ENCODE results near the gene STARD9.

STARD9 gene

DNA sequence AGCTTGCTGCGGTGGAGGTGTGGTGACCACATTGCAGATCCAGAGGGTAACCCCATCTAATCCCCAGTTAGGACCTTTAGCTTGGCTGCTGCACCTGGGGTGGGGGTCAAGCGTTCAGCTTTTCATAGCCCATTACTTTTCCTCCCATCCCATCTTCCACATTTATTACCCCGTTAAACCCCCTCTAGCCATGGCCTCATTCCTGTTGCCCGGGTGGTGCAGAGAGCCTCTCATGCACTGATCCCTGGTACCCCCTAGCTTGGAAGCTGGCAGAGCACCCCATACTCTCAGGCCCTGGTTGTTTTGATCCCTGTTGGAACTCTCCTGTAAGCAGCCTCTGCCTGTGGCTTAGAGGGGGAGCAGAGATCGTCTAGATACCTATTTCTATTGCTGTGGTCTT is 140.7 kb downstream of the STARD9 start:
- in situ Hi-C loops (cut with HindIII; ENCODE audit: low pct_ligation_motif_present, low sequenced_read_pairs): no loop called here

DNA sequence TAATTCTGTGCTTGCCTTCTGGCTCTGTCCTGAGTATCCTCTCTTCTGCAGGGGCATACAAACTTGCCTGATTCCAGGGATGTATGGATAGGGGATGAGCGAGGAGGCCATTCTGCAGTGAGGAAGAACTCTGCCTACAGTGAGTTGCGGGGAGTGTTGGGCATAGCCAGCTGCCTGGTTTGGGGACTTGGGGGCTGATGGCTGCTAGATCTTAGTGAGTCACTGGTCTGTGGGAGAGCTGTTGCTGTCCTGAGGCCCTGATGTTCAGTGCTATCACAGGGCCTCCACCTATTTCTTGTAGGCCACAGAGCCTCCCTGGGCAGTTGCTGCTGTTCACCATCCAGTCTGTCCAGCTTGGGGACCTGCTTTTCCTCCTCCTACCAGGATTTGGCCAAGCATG is 141.2 kb downstream of the STARD9 start:
- TF ChIP-seq, protein P1, sequence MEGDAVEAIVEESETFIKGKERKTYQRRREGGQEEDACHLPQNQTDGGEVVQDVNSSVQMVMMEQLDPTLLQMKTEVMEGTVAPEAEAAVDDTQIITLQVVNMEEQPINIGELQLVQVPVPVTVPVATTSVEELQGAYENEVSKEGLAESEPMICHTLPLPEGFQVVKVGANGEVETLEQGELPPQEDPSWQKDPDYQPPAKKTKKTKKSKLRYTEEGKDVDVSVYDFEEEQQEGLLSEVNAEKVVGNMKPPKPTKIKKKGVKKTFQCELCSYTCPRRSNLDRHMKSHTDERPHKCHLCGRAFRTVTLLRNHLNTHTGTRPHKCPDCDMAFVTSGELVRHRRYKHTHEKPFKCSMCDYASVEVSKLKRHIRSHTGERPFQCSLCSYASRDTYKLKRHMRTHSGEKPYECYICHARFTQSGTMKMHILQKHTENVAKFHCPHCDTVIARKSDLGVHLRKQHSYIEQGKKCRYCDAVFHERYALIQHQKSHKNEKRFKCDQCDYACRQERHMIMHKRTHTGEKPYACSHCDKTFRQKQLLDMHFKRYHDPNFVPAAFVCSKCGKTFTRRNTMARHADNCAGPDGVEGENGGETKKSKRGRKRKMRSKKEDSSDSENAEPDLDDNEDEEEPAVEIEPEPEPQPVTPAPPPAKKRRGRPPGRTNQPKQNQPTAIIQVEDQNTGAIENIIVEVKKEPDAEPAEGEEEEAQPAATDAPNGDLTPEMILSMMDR (IDR thresholded peaks at IDR 0.05; ENCODE audit: low read depth, low read length, missing control alignments): no peak
- H3K36me3 ChIP-seq (replicated peaks): peaks cover 12% of the 10 kb centered on the region
- no peaks in the 10 kb centered on the region for H3K27me3 ChIP-seq (replicated peaks)
- no peak overlapping the region for H3K27ac ChIP-seq
- in situ Hi-C loops (cut with HindIII; ENCODE audit: low pct_ligation_motif_present, low sequenced_read_pairs): no loop called here
- no peak overlapping the region for H3K4me3 ChIP-seq (ENCODE audit: low read depth, low read length)
- DNase-seq: peak; percentile 30

More for the DNA sequence above, 140.7 kb downstream of the STARD9 start:
- TF ChIP-seq, protein P1 (IDR thresholded peaks at IDR 0.05; ENCODE audit: low read depth, low read length, missing control alignments): no peak
- no peak overlapping the region for H3K27ac ChIP-seq
- H3K36me3 ChIP-seq (replicated peaks): peaks cover 12% of the 10 kb centered on the region
- no peak for DNase-seq
- no peak overlapping the region for H3K4me3 ChIP-seq (ENCODE audit: low read depth, low read length)
- H3K27me3 ChIP-seq (replicated peaks): no peaks in the 10 kb centered on the region

DNA sequence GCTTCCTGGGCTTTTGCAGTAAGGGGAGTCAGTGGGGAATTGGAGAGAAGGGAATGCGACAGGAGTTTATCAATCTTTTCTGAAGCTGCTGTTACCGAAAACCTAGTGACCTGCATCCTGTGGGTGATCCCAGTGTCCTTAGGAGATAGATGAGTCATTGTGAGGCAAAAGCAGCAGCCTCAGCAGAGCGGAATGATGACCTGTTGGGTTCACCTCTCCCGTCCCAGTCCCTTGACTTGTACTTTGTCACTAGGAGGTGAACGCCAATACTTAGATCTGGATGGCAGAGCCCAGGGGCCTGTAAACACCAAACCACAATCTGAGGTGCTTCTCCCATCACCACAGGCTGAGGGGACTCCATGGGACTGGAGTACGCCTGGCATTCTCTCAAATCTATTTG is 143.6 kb downstream of the STARD9 start:
- TF ChIP-seq, protein P1 (IDR thresholded peaks at IDR 0.05; ENCODE audit: low read depth, low read length, missing control alignments): no peak
- Histone ChIP-seq H3K27ac (no peak overlapping the region), H3K27me3 (replicated peaks) (no peaks in the 10 kb centered on the region), H3K4me3 (ENCODE audit: low read depth, low read length) (no peak overlapping the region), H3K36me3 (replicated peaks) (peaks cover 24% of the 10 kb centered on the region)
- DNase-seq: no peak
- in situ Hi-C loops (cut with HindIII; ENCODE audit: low pct_ligation_motif_present, low sequenced_read_pairs): no loop called here

DNA sequence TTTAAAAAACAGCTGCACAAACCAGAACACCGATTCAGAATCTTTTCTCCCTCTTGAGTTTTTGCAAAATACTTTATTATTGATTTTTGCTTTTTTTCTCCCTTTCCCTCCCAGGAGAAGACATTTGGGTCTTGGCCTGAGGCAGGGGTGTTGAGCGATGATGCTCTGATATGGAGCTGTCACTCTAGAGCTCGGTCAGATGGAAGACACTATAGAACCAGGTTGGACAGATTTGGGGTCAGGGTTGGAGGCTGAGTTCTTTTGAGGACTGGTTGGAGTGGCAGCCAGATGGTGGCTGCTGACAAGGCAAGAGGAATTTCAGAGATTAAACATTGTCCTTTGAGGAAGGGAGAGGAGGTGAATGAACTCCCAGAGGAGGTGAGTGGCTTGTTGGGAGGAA is 144.7 kb downstream of the STARD9 start:
- TF ChIP-seq, protein P1 (IDR thresholded peaks at IDR 0.05; ENCODE audit: low read depth, low read length, missing control alignments): no peak
- Histone ChIP-seq H3K27me3 (replicated peaks) (no peaks in the 10 kb centered on the region), H3K36me3 (replicated peaks) (peaks cover 32% of the 10 kb centered on the region), H3K4me3 (ENCODE audit: low read depth, low read length) (no peak overlapping the region), H3K27ac (no peak overlapping the region)
- in situ Hi-C loops (cut with HindIII; ENCODE audit: low pct_ligation_motif_present, low sequenced_read_pairs): no loop called here
- no peak for DNase-seq

DNA sequence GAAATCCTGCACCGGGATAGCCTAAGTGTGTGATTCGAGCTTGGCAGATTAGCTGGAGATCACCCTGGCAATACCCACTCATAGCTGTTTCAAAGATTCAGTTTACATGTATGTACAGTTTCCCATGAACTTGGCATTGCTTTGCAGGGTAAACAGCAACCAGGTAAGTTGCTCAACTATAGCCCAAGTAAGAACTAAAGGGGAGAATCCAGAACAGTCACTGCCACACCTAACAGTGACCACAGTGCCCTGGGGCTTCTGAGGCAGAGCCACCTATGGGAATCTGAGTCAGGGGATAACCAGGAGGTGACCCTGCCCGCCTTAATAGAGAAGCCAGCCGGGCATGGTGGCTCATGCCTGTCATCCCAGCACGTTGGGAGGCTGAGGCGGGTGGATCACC is 145.6 kb downstream of the STARD9 start:
- TF ChIP-seq, protein P1 (IDR thresholded peaks at IDR 0.05; ENCODE audit: low read depth, low read length, missing control alignments): no peak
- in situ Hi-C loops (cut with HindIII; ENCODE audit: low pct_ligation_motif_present, low sequenced_read_pairs): no loop called here
- Histone ChIP-seq H3K36me3 (replicated peaks) (peaks cover 40% of the 10 kb centered on the region), H3K4me3 (ENCODE audit: low read depth, low read length) (no peak overlapping the region), H3K27ac (no peak overlapping the region), H3K27me3 (replicated peaks) (no peaks in the 10 kb centered on the region)
- no peak for DNase-seq

DNA sequence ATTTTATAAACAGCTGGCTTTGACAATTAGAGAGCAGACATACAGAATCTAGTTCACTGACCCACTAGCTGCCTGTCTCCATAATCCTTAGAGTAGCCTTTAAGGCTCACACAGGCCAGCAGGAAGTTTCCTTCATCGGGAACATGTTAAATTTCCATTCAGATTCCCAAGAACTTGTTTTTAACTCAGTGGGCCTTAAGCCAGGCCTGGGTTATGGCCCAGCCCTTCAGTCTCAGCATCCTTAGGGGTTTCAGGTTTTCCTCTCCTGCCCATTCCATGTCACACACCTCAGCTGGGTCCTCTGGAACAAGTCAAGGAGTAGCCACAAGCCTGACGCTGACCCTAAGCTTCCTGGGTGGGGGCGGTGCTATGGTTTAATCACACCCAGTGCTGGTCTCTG is 146.5 kb downstream of the STARD9 start:
- no peak for DNase-seq
- Histone ChIP-seq H3K27me3 (replicated peaks) (no peaks in the 10 kb centered on the region), H3K4me3 (ENCODE audit: low read depth, low read length) (no peak overlapping the region), H3K27ac (no peak overlapping the region), H3K36me3 (replicated peaks) (peaks cover 45% of the 10 kb centered on the region)
- TF ChIP-seq, protein P1 (IDR thresholded peaks at IDR 0.05; ENCODE audit: low read depth, low read length, missing control alignments): no peak
- in situ Hi-C loops (cut with HindIII; ENCODE audit: low pct_ligation_motif_present, low sequenced_read_pairs): no loop called here
